ENCODE measurements around the gene LOXHD1.

GRCh38 chr18:46448347-46448746 lies 208.7 kb downstream of the LOXHD1 start:
- TF ChIP-seq, protein P1, sequence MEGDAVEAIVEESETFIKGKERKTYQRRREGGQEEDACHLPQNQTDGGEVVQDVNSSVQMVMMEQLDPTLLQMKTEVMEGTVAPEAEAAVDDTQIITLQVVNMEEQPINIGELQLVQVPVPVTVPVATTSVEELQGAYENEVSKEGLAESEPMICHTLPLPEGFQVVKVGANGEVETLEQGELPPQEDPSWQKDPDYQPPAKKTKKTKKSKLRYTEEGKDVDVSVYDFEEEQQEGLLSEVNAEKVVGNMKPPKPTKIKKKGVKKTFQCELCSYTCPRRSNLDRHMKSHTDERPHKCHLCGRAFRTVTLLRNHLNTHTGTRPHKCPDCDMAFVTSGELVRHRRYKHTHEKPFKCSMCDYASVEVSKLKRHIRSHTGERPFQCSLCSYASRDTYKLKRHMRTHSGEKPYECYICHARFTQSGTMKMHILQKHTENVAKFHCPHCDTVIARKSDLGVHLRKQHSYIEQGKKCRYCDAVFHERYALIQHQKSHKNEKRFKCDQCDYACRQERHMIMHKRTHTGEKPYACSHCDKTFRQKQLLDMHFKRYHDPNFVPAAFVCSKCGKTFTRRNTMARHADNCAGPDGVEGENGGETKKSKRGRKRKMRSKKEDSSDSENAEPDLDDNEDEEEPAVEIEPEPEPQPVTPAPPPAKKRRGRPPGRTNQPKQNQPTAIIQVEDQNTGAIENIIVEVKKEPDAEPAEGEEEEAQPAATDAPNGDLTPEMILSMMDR (IDR thresholded peaks at IDR 0.05; ENCODE audit: insufficient read depth, low read length) = no peak
- TF ChIP-seq POLR2AphosphoS5 (IDR thresholded peaks at IDR 0.05; ENCODE audit: low read depth) = no peak
